ENCODE results near the gene LTB4R2.

The LTB4R2 gene

DNA sequence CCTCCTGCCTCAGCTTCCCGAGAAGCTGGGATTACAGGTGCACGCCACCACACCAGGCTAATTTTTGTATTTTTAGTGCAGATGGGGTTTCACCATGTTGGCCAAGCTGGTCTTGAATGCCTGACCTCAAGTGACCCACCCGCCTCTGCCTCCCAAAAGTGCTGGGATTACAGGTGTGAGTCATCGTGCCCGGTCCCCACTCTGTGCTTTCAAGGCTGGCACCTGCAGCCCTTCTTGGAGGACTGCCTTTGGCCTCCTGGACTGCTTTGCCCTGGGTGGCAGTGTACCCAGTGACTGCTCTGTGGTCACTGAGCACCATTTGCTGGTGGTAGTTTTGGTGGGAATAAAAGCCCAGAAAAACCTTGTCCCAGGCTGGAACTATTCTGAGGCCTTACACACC is 22.9 kb upstream of the LTB4R2 start:
- Histone ChIP-seq H3K79me2 (ENCODE audit: low read length) (no peaks in the 10 kb centered on the region), H3K9ac (ENCODE audit: low read length) (no peak overlapping the region), H3K9me2 (replicated peaks; ENCODE audit: insufficient read depth, low read length) (no peaks in the 10 kb centered on the region), H3K4me1 (ENCODE audit: low read length) (no peaks in the 10 kb centered on the region), H3K4me3 (ENCODE audit: low read length) (no peak overlapping the region), H2AFZ (ENCODE audit: low read length) (no peak overlapping the region), H3K9me3 (replicated peaks; ENCODE audit: insufficient read depth, low read length) (no peaks in the 10 kb centered on the region), H3F3A (ENCODE audit: insufficient read depth, low read length) (no peaks in the 10 kb centered on the region), H3K27ac (ENCODE audit: low read length) (no peak overlapping the region), H3K4me2 (ENCODE audit: low read depth, low read length) (no peak overlapping the region), H3K27me3 (replicated peaks; ENCODE audit: insufficient read depth, low read length) (no peaks in the 10 kb centered on the region), H4K20me1 (ENCODE audit: insufficient read depth, low read length) (no peaks in the 10 kb centered on the region), H3K36me3 (replicated peaks; ENCODE audit: insufficient read depth, low read length) (no peaks in the 10 kb centered on the region)
- TF ChIP-seq, protein P1, sequence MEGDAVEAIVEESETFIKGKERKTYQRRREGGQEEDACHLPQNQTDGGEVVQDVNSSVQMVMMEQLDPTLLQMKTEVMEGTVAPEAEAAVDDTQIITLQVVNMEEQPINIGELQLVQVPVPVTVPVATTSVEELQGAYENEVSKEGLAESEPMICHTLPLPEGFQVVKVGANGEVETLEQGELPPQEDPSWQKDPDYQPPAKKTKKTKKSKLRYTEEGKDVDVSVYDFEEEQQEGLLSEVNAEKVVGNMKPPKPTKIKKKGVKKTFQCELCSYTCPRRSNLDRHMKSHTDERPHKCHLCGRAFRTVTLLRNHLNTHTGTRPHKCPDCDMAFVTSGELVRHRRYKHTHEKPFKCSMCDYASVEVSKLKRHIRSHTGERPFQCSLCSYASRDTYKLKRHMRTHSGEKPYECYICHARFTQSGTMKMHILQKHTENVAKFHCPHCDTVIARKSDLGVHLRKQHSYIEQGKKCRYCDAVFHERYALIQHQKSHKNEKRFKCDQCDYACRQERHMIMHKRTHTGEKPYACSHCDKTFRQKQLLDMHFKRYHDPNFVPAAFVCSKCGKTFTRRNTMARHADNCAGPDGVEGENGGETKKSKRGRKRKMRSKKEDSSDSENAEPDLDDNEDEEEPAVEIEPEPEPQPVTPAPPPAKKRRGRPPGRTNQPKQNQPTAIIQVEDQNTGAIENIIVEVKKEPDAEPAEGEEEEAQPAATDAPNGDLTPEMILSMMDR (IDR thresholded peaks at IDR 0.05; ENCODE audit: low read length), result no peak
- TF ChIP-seq EZH2phosphoT487 (IDR thresholded peaks at IDR 0.05; ENCODE audit: low read length) (no peak), EZH2 (optimal IDR thresholded peaks at IDR 0.05; ENCODE audit: low read depth, low read length) (no peak)
- no peak for DNase-seq

DNA sequence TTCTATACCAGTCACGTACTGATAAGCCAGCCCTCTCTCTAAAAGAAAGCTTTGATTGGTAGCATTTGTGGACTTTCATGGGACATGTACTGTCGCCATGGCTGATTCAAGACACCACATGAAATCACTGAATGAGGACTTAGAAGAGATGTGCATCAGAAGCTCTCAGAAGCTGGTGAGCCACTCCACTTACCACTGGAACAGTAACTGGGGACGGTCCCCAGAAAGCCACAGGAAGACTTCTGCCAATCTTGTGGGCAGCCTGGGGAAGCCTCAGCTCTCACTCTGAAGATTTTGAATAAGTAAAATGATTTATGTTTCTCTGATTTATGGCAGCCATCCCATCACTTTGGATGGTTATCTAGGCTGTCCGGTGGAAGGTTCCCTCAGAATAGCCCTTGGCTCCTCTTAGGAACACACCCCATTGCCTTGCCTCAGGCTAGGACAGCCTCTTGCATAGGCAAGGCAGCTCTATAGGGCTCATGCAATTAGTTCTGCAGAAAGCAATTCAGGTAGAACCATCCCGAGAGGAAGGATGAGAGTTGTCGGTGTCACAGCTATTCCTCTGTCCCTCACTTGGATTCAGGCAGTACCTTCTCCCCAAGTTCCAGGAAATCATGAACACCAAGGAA is 20.2 kb upstream of the LTB4R2 start:
- Histone ChIP-seq H3K27me3 (replicated peaks; ENCODE audit: insufficient read depth, low read length) (no peaks in the 10 kb centered on the region), H3K79me2 (ENCODE audit: low read length) (no peaks in the 10 kb centered on the region), H3K9me2 (replicated peaks; ENCODE audit: insufficient read depth, low read length) (no peaks in the 10 kb centered on the region), H3K9ac (ENCODE audit: low read length) (no peak overlapping the region), H3F3A (ENCODE audit: insufficient read depth, low read length) (no peaks in the 10 kb centered on the region), H4K20me1 (ENCODE audit: insufficient read depth, low read length) (no peaks in the 10 kb centered on the region), H3K36me3 (replicated peaks; ENCODE audit: insufficient read depth, low read length) (no peaks in the 10 kb centered on the region), H3K4me1 (ENCODE audit: low read length) (no peaks in the 10 kb centered on the region), H3K9me3 (replicated peaks; ENCODE audit: insufficient read depth, low read length) (no peaks in the 10 kb centered on the region), H3K27ac (ENCODE audit: low read length) (no peak overlapping the region), H2AFZ (ENCODE audit: low read length) (no peak overlapping the region), H3K4me3 (ENCODE audit: low read length) (no peak overlapping the region), H3K4me2 (ENCODE audit: low read depth, low read length) (no peak overlapping the region)
- TF ChIP-seq, protein P1 (IDR thresholded peaks at IDR 0.05; ENCODE audit: low read length), result no peak
- TF ChIP-seq EZH2 (optimal IDR thresholded peaks at IDR 0.05; ENCODE audit: low read depth, low read length), result no peak
- TF ChIP-seq EZH2phosphoT487 (IDR thresholded peaks at IDR 0.05; ENCODE audit: low read length), result no peak
- DNase-seq, result no peak

DNA sequence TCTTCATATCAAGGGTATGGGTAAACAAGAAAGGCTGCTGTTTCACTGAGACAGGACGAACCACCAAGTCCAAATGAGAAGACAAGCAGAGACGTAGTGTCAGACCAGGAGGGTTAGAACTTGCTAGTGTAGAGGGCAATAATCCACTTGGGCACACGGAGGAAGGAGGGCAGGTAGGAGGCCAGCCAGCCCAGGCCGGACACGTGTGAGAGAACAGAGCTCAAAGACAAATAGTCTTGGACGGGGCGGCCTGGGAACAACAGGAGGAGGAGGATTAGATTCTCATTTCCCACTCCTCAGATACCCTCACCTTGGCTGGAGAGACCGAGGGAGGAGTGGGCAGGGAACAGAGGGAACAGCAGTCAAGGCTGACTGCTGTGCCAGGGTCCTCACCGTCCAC is 19.2 kb upstream of the LTB4R2 start:
- Histone ChIP-seq H3K9me2 (replicated peaks; ENCODE audit: insufficient read depth, low read length) (no peaks in the 10 kb centered on the region), H3K27ac (ENCODE audit: low read length) (no peak overlapping the region), H3K9me3 (replicated peaks; ENCODE audit: insufficient read depth, low read length) (no peaks in the 10 kb centered on the region), H3K36me3 (replicated peaks; ENCODE audit: insufficient read depth, low read length) (no peaks in the 10 kb centered on the region), H2AFZ (ENCODE audit: low read length) (no peak overlapping the region), H4K20me1 (ENCODE audit: insufficient read depth, low read length) (no peaks in the 10 kb centered on the region), H3K4me2 (ENCODE audit: low read depth, low read length) (no peak overlapping the region), H3F3A (ENCODE audit: insufficient read depth, low read length) (no peaks in the 10 kb centered on the region), H3K9ac (ENCODE audit: low read length) (no peak overlapping the region), H3K27me3 (replicated peaks; ENCODE audit: insufficient read depth, low read length) (no peaks in the 10 kb centered on the region), H3K79me2 (ENCODE audit: low read length) (no peaks in the 10 kb centered on the region), H3K4me1 (ENCODE audit: low read length) (no peaks in the 10 kb centered on the region), H3K4me3 (ENCODE audit: low read length) (no peak overlapping the region)
- no peak for DNase-seq
- TF ChIP-seq EZH2 (optimal IDR thresholded peaks at IDR 0.05; ENCODE audit: low read depth, low read length) (no peak), EZH2phosphoT487 (IDR thresholded peaks at IDR 0.05; ENCODE audit: low read length) (no peak)
- TF ChIP-seq, protein P1 (IDR thresholded peaks at IDR 0.05; ENCODE audit: low read length), result no peak

All from MM.1S (cell line).